T follicular helper cell (primary cell): ENCODE measurements around the gene SMPDL3A.

Experiments
- DNase-seq: peaks from one replicate; pipeline ENCODE4 v3.0.0-alpha.2; 2020; ENCODE audit warnings: low read depth

SMPDL3A gene

DNA sequence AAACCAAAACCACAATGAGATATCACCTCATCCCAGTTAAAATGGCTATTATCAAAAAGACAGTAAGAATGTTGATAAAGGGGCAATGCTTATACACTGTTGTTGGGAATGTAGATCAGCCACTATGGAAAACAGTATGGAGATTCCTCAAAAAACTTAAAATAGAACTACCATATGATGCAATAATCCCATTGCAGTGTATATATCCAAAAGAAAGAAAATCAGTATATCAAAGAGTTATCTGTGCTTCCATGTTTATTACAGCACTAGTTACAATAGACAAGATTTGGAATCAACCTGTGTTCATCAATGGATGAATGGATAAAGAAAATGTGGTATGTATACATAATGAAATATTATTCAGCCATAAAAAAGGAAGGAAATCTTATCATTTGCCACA, 13.1 kb upstream of the SMPDL3A start:
- no peak for DNase-seq

DNA sequence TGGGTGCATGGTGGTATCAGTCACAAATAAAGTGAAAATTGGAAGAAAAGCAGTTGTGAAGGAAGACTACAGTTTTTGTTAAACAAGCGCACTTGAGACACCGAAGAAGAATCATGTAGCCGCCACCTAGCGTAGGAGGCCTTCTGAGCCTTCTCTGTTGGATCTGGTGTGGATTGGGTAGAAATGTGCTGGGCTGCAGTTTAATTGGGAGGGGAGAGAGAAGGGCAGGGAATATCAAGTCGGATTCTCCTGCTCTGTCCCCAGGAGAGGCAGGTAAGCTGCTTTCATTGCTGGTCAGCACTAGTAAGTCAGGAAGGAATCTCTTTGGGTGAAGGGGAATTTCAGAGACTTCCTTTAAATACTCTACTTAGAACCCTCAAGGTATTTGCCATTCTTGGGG, 10.8 kb upstream of the SMPDL3A start:
- DNase-seq = no peak

GRCh38 chr6:122778985-122779661, 9.9 kb upstream of the SMPDL3A start:
- DNase-seq = no peak

DNA sequence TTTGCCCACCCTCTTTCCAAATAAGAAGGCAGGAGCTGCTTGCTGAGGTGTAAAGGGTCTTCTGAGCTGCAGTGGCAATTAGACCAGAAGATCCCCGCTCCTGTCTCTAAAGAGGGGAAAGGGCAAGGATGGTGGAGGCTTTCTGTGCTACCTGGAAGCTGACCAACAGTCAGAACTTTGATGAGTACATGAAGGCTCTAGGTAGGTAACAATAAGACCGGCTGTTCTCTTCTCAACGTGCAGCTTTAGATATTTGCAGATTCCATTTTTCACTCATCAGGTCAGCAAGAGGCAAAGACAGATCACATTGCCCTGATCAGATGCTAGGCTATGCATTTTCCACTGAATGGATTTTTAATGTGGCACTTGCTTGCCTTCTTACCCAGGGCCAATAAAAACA, 9.4 kb upstream of the SMPDL3A start, which contains the start of gene FABP7:
Gene FABP7, plus strand, starts transcription at position 50 of the 400 bp plus-strand sequence. Its CDS starts 79 bp downstream, at position 129.
- no peak for DNase-seq

DNA sequence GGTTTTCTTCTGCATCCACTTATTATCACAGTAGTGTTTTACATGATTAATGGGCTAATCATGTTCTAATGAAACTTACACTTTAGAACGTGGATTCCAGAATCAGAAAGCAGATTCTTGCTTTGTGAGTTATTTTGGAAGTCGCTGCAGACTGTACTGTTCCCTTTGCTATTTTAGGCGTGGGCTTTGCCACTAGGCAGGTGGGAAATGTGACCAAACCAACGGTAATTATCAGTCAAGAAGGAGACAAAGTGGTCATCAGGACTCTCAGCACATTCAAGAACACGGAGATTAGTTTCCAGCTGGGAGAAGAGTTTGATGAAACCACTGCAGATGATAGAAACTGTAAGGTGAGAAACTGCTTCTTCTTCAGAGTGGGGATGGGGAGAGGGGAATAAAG, 8.9 kb upstream of the SMPDL3A start:
- DNase-seq = no peak

- DNase-seq = no peak
These were observed 7.3 kb upstream of the SMPDL3A start for GRCh38 chr6:122781716-122782115.

DNA sequence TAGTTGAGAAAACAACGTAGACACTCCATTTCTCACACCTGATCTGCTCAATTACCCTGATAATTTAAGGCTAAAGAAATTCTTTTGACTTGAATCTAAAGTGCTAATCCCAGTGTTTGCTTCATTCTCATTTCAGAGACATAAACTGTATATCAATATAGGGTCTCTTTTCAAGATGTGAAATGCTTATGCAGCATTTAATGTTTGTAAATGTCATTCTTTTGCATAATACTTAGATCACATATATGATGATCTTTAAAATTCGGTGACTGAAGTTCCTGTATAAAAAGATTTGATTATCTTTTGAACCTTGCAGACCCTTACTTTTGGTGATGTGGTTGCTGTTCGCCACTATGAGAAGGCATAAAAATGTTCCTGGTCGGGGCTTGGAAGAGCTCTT, 5.7 kb upstream of the SMPDL3A start:
- no peak for DNase-seq

DNA sequence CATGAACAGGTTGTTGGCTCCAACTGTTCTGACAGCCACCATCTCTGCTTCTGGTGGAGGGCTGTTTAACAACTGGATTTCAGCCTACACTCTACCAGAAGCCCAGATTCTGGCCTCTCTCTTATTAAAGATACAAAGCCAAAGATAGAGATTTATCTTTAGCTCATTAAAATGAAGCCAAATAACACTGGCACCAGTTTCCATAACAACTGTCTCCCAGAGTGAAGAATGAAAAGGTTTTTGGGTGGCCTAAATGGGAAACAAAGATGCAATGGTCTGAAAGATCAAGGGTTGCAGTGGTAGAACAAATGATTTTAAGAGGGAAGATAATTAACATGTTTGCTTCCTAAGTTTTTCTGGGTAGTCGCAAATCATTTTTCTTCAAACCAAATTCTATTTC, 3.2 kb upstream of the SMPDL3A start:
- no peak for DNase-seq

GRCh38 chr6:122787721-122788120, 1.3 kb upstream of the SMPDL3A start:
- no peak for DNase-seq

DNA sequence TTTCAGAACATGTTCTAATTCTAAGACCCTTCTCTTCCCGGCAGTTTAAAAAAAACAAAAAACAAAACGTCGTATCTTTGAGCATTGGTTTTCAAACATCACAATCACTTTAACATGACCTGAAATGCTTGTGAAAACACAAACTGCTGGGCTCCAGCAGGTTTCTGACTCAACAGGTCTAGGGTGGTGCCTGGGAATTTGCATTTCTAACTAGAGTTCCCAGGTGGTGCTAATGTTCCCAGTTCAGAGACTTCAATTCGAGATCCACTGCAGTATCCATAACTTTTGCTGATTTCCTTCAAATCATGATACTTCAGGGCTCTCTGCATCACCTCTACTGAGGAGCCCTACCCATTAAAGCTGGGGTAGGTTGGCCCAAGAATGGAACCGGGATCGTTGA, 850 bp upstream of the SMPDL3A start:
- no peak for DNase-seq

GRCh38 chr6:122788663-122789181, 336 bp upstream of the SMPDL3A start:
- no peak for DNase-seq

GRCh38 chr6:122790028-122790422, 967 bp downstream of the SMPDL3A start:
- no peak for DNase-seq

DNA sequence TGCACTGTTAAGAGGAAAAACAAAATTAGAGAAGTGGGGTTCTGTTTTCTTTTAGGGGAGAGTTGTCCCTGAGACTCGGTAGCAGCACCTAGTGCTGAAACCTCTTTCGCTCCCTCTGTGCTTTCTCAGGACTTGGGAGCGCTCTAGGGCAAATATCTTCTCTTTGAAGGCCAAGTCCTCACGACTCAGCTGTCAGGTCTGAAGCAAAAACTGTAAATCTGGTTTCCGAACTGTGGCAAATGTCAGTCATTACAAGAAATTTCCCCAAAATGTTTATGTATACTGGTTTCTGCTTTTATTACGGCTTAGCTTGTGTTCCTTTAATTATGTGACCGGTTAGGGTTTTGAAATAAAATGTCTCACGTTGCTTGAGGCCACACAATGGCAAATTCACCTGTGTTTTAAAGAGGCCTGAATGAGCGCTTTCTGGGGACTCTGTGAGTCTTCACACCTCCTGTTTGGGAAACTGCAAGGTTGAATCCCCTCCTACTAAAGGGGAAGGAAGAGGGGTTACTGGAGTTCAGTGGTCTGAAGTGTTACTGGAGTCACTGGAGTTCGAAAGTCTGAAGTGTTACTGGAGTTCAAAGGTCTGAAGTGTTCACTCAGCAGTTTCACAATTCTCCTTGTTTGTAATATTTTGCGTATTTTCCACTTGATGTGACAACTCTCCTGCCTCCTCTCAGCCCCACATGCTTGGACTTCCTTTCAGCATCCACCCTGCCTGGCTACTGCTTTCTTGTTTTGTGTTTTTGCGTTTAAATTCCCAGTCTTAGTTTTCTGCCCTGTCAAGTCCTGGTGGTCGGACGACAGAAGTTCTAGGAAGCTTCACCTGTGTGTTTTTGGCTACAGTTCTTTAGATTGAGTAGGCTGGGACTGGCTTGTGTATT, 1.6 kb downstream of the SMPDL3A start:
- no peak for DNase-seq

DNA sequence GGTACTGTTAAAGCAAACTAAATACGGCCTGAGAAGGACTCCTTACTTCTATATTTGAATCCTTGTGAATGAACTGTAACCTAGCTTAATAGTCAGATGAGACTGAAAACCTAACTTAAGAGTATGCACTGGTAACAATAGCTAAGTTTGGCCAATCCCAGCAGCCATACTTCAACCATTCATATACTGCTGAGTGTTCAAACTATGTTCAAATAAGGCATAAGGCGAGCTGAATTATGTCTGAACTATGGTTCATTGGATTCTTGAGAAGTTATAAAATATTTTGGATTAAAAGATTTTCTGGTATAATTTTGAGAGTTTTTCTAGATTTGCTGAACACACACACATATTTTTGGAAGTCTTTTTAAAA, 2.2 kb downstream of the SMPDL3A start:
- DNase-seq = no peak

GRCh38 chr6:122792766-122793165, 3.7 kb downstream of the SMPDL3A start:
- DNase-seq = no peak

- no peak for DNase-seq
These were observed 8.5 kb downstream of the SMPDL3A start for GRCh38 chr6:122797537-122797936.

DNA sequence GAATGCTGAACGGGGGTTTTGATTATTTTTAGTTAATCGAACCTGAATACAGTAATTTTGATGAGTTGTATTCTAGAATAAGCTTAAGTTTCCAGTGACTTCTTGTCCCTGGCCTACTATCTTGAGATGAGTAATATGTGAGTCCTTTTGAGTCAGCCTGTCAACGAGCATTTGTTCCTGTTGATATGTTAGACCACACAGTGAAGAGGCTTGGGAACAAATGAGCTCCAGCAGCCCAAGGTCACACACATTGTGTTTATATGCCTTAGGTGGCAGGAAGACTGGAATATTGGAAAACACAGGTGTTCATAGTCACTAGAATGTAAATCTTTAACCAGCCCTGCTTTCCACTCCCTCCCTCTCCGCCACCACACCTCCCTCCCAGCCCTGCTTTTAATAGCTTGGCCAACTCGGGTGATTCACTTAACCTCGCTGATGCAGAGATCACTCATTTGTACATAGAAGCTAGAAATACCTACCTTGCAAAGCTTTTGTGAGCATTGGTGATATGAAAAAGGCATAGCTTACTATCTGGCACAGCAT, 9.1 kb downstream of the SMPDL3A start:
- DNase-seq = no peak

DNA sequence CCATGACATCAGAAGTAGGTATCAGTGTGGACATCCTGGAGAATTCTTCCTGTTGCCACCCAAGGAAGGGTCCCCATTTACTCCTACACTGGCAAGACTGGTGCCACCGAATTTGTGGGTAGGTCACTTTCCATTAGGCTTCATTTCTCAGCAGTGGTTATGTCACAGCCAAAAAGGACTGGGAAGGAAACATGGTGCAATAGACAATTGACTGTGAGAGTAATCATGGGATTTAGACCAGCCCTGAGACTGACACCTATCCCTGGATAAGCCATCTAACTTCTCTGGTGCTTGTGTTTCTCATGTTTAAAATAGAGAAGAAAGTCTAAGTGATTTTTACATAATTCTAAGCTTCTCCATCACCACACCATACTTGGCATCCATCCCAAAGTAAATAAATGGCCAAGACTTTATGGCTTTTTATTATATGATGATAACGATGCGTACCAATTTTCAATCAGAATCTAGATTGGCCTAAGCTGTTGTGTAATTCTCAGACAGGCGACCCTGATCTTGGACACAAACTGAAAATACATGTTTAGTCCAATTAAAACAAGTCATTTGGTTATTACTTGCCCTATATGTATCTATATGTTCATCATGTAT, 10.2 kb downstream of the SMPDL3A start:
- DNase-seq = no peak

DNA sequence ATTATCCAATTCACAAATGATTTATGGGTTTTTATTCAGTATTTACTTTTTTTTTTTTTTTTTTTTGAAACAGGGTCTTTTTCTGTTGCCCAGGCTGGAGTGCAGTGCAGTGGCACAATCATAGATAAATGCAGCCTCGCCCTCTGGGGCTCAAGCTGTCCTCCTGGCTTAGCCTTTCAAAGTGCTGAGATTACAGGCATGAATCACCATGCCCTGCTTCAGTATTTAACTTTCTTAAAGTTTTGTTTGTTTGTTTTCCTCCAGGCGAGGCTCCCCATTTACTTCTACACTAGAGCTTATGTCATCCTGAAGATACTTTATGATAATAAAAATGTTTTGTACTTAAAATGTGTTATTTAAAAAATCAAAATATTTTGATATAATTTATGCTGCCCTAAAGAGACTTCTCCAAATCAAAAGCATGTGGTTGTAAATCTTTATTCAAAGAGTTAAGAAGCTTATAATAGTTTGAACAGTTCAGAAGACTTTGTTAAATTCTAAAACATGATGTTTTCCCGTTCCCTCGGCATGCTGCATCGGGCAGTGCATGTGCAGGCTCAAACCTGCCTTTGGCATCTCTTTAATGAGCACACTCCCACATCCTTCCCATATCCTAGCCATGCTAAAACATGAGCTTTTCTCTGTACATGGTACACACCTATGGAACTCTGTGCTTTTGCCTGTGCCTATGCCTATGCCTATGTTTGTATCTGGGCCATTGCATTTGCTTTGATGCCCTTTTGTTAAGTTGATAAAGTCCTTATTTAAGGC, 11.0 kb downstream of the SMPDL3A start:
- no peak for DNase-seq

- no peak for DNase-seq
These were observed 11.8 kb downstream of the SMPDL3A start for GRCh38 chr6:122800906-122801305.

- DNase-seq = no peak
These were observed 12.3 kb downstream of the SMPDL3A start for GRCh38 chr6:122801397-122801796.
